Caco-2 (cell line): Measurements from ENCODE around the gene ANKFY1. TPM values are rescaled to one million over a fixed set of nuclear protein-coding genes. Genes with fewer than 3 reads are reported as not detected.

Experiments used
- BruUV-seq: library from RNA; stranded (reverse); fragments of 400-500 nt; replicated peaks from 2 replicates; lab custom pipeline; 2021; lab: Mats Ljungman, UMichigan
- CTCF ChIA-PET: fragments of 300-600 bp; sonication (Branson Sonifier 250); formaldehyde crosslinking; loops from one replicate; lab custom pipeline; 2022; ENCODE audit warnings: antibody characterized with exemption; lab: Charles Lee
- POLR2A ChIA-PET: fragments of 300-600 bp; sonication (Branson Sonifier 250); formaldehyde crosslinking; loops from one replicate; lab custom pipeline; 2022; ENCODE audit warnings: antibody characterized with exemption; lab: Charles Lee
- DNase-seq, 2 experiments: peaks; one replicate each; pipeline versions ENCODE4 v3.0.0 to v3.0.0-alpha.2; 2020 to 2022
- H3K27me3 ChIP-seq: replicated peaks from 2 replicates; pipeline ENCODE4 v1.6.0; 2011; ENCODE audit warnings: low read length; ENCODE audit not compliant: control insufficient read depth, insufficient read depth
- H3K36me3 ChIP-seq: 2 replicates; pipeline ENCODE4 v1.5.1; 2011; ENCODE audit warnings: low read length; ENCODE audit not compliant: control insufficient read depth, insufficient read depth
- H3K4me1 ChIP-seq: fragments of 250-450 bp; sonication (Bioruptor Pico); 2 replicates; pipeline ENCODE4 v1.5.1; 2020; ENCODE audit warnings: mild to moderate bottlenecking
- H3K4me3 ChIP-seq: 2 replicates; pipeline ENCODE4 v1.5.1; 2011; ENCODE audit warnings: low read depth, mild to moderate bottlenecking, control low read depth, low read length
- H3K9me3 ChIP-seq: fragments of 250-450 bp; sonication (Bioruptor Pico); 2 replicates; pipeline ENCODE4 v1.5.1; 2020; ENCODE audit warnings: mild to moderate bottlenecking, moderate library complexity
- H3K27ac Mint-ChIP-seq: one replicate; pipeline ENCODE4 v1.8.0; 2022; ENCODE audit warnings: mixed read lengths; ENCODE audit not compliant: unreplicated experiment
- H3K27me3 Mint-ChIP-seq: one replicate; pipeline ENCODE4 v1.8.0; 2022; ENCODE audit warnings: mixed read lengths; ENCODE audit not compliant: insufficient read depth, unreplicated experiment
- H3K36me3 Mint-ChIP-seq: one replicate; pipeline ENCODE4 v1.8.0; 2022; ENCODE audit warnings: mild to moderate bottlenecking, mixed read lengths; ENCODE audit not compliant: insufficient read depth, unreplicated experiment
- H3K4me1 Mint-ChIP-seq: one replicate; pipeline ENCODE4 v1.8.0; 2022; ENCODE audit warnings: low read depth, mixed read lengths; ENCODE audit not compliant: unreplicated experiment
- H3K4me3 Mint-ChIP-seq: one replicate; pipeline ENCODE4 v1.8.0; 2022; ENCODE audit warnings: mild to moderate bottlenecking, moderate library complexity, mixed read lengths; ENCODE audit not compliant: unreplicated experiment
- H3K9me3 Mint-ChIP-seq: one replicate; pipeline ENCODE4 v1.8.0; 2022; ENCODE audit warnings: mixed read lengths; ENCODE audit not compliant: unreplicated experiment
- CTCF ChIP-seq, 2 experiments: fragments of 200-600 bp in 1 of 2; IDR thresholded peaks; 1 replicate in 1 of 2; 2 replicates in 1 of 2; pipeline versions ENCODE4 v1.5.1 to v1.8.0; 2011 to 2022; ENCODE audit warnings: antibody characterized with exemption in 1 of 2, control low read depth in 1 of 2, inconsistent platforms in 1 of 2, low read depth in 1 of 2, low read length in 1 of 2, mild to moderate bottlenecking in 1 of 2, moderate library complexity in 1 of 2; ENCODE audit not compliant: insufficient read depth in 1 of 2, severe bottlenecking in 1 of 2, unreplicated experiment in 1 of 2
- intact Hi-C: fragments of 100-400 bp; cut with micrococcal nuclease; formaldehyde crosslinking; loops from one replicate; pipeline ENCODE4 v1.10.0; 2022; ENCODE audit not compliant: unreplicated experiment
- total RNA-seq: library from RNA; stranded (reverse); gene quantifications from 2 replicates; pipeline ENCODE4 v1.2.3, GENCODE V29; 2022

Gene ANKFY1
- total RNA-seq, 1 experiment from 2014 or later, result 25.0 TPM

GRCh38 chr17:4170639-4171280 is 93.0 kb downstream of the ANKFY1 start:
- no peaks in the 10 kb centered on the region for H3K9me3 ChIP-seq
- Mint-ChIP-seq H3K27ac (peak overlapping the region; percentile 50), H3K4me1 (no peaks in the 10 kb centered on the region), H3K36me3 (peaks cover 33% of the 10 kb centered on the region), H3K4me3 (no peak overlapping the region), H3K27me3 (no peaks in the 10 kb centered on the region), H3K9me3 (no peaks in the 10 kb centered on the region)
- H3K4me3 ChIP-seq, result no peak overlapping the region
- DNase-seq, result no peak
- intact Hi-C loops, result no loop called here
- no peaks in the 10 kb centered on the region for H3K27me3 ChIP-seq
- no TSS peak for BruUV-seq
- CTCF ChIA-PET, result no interaction called here
- no peak for TF ChIP-seq CTCF (IDR thresholded peaks at IDR 0.05; ENCODE audit: insufficient read depth in 1 of 2, low read depth in 1 of 2, low read length in 1 of 2, severe bottlenecking in 1 of 2, unreplicated experiment in 1 of 2)
- POLR2A ChIA-PET, result no interaction called here
- H3K4me1 ChIP-seq, result no peaks in the 10 kb centered on the region
- H3K36me3 ChIP-seq, result peaks cover 2% of the 10 kb centered on the region; the same call in 1 of the 2 replicates

- POLR2A ChIA-PET, result no interaction called here
- intact Hi-C loops, result no loop called here
- BruUV-seq, result no TSS peak
- Mint-ChIP-seq H3K4me3 (no peak overlapping the region), H3K9me3 (no peaks in the 10 kb centered on the region), H3K27ac (no peak overlapping the region), H3K27me3 (no peaks in the 10 kb centered on the region), H3K4me1 (no peaks in the 10 kb centered on the region), H3K36me3 (peaks cover 26% of the 10 kb centered on the region)
- Histone ChIP-seq H3K27me3 (no peaks in the 10 kb centered on the region), H3K36me3 (peaks cover 2% of the 10 kb centered on the region; the same call in 1 of the 2 replicates), H3K4me1 (no peaks in the 10 kb centered on the region), H3K4me3 (no peak overlapping the region), H3K9me3 (no peaks in the 10 kb centered on the region)
- no peak for TF ChIP-seq CTCF (IDR thresholded peaks at IDR 0.05; ENCODE audit: insufficient read depth in 1 of 2, low read depth in 1 of 2, low read length in 1 of 2, severe bottlenecking in 1 of 2, unreplicated experiment in 1 of 2)
- CTCF ChIA-PET, result no interaction called here
- no peak for DNase-seq
These were observed 96.0 kb downstream of the ANKFY1 start for GRCh38 chr17:4167786-4168185.

- Histone ChIP-seq H3K4me1 (no peaks in the 10 kb centered on the region), H3K27me3 (no peaks in the 10 kb centered on the region), H3K36me3 (peaks cover 2% of the 10 kb centered on the region; the same call in 1 of the 2 replicates), H3K4me3 (no peak overlapping the region), H3K9me3 (no peaks in the 10 kb centered on the region)
- Mint-ChIP-seq H3K4me1 (peaks cover 5% of the 10 kb centered on the region), H3K4me3 (no peak overlapping the region), H3K36me3 (peaks cover 28% of the 10 kb centered on the region), H3K9me3 (no peaks in the 10 kb centered on the region), H3K27me3 (no peaks in the 10 kb centered on the region), H3K27ac (no peak overlapping the region)
- TF ChIP-seq CTCF (IDR thresholded peaks at IDR 0.05; ENCODE audit: insufficient read depth in 1 of 2, low read depth in 1 of 2, low read length in 1 of 2, severe bottlenecking in 1 of 2, unreplicated experiment in 1 of 2), result no peak
- DNase-seq, result no peak
- BruUV-seq, result no TSS peak
- POLR2A ChIA-PET, result no interaction called here
- CTCF ChIA-PET, result no interaction called here
- intact Hi-C loops, result no loop called here
These were observed 97.4 kb downstream of the ANKFY1 start for GRCh38 chr17:4166419-4166818.
